ENCODE results near the gene STX10.

The STX10 gene

DNA sequence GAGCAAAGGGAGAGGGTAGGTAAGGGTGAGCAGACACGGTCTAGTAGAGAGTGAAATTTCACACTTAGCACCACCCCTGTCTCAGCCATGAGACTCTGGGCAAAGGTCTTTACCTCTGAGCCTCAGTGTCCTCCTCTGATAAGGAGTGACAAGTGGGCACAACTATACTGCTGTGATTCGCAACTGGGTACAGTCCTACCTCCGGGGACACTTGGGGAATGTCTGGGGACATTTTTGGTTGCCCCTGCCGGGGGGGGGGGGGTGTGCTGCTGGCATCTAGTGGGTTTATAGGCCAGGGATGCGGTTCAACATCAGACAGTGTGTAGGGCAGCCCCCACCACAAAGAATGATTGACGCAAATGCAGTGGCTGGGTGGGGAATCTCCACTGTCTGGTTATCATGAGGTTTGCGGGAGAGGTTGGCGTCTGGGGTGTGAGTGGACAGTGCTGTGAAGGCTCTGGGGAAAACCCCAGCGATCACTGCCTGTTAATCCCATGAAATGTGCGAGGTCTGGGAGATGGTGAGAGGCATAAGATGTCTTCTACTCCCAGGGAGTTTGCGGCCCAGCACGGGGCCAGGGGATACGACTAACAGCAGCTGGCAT is 27.8 kb downstream of the STX10 start:
- no peak for DNase-seq (ENCODE audit: low read depth)
- TF ChIP-seq, protein P1, sequence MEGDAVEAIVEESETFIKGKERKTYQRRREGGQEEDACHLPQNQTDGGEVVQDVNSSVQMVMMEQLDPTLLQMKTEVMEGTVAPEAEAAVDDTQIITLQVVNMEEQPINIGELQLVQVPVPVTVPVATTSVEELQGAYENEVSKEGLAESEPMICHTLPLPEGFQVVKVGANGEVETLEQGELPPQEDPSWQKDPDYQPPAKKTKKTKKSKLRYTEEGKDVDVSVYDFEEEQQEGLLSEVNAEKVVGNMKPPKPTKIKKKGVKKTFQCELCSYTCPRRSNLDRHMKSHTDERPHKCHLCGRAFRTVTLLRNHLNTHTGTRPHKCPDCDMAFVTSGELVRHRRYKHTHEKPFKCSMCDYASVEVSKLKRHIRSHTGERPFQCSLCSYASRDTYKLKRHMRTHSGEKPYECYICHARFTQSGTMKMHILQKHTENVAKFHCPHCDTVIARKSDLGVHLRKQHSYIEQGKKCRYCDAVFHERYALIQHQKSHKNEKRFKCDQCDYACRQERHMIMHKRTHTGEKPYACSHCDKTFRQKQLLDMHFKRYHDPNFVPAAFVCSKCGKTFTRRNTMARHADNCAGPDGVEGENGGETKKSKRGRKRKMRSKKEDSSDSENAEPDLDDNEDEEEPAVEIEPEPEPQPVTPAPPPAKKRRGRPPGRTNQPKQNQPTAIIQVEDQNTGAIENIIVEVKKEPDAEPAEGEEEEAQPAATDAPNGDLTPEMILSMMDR (conservative IDR thresholded peaks at IDR 0.05; ENCODE audit: low read depth, low read length), result no peak

DNA sequence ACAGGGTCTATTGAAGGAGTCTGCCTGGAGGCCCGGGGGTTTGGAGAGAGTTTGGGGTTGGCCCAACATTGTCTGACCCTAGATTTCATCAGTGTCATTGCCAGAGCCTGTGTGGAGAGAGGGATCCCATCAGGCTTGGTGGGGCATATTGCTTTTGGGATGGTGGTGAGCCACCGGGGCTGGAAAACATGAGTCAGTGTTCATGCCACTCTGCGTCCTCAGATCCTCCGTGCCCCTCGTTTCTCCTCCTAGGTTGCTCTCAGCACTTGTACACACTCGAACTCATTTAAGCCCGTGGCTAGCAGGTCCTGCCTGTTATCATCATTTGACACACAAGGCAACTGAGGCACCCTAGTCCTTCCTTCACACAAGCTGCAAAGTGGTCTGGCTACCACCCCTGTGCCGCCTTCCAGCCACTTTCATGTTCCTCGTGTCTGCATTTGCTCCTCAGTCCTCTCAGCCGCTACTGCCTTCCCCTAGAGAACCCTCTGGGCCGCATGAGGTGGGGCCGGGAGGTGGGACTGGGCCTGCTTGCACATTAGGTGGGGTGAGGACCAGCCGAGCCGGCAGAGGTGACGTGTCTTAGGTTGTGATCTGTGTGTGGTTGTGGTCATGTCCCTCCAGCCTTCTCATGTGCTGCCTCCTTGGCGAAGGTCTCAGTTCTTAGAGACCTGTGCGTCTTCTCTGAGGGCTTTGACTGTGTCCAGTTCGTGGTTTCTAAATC is 28.5 kb downstream of the STX10 start:
- H3K4me3 ChIP-seq (ENCODE audit: low read length), result no peak overlapping the region
- TF ChIP-seq, protein P1 (conservative IDR thresholded peaks at IDR 0.05; ENCODE audit: low read depth, low read length), result no peak
- no peak for DNase-seq (ENCODE audit: low read depth)

More for the DNA sequence above, 27.8 kb downstream of the STX10 start:
- no peak overlapping the region for H3K4me3 ChIP-seq (ENCODE audit: low read length)

GRCh38 chr19:13120817-13121216 is 29.4 kb downstream of the STX10 start:
- TF ChIP-seq, protein P1 (conservative IDR thresholded peaks at IDR 0.05; ENCODE audit: low read depth, low read length), result no peak
- no peak overlapping the region for H3K4me3 ChIP-seq (ENCODE audit: low read length)
- DNase-seq (ENCODE audit: low read depth), result no peak

- TF ChIP-seq, protein P1 (conservative IDR thresholded peaks at IDR 0.05; ENCODE audit: low read depth, low read length), result no peak
- H3K4me3 ChIP-seq (ENCODE audit: low read length), result no peak overlapping the region
- no peak for DNase-seq (ENCODE audit: low read depth)
Observed at GRCh38 chr19:13120031-13120430, 30.1 kb downstream of the STX10 start.

DNA sequence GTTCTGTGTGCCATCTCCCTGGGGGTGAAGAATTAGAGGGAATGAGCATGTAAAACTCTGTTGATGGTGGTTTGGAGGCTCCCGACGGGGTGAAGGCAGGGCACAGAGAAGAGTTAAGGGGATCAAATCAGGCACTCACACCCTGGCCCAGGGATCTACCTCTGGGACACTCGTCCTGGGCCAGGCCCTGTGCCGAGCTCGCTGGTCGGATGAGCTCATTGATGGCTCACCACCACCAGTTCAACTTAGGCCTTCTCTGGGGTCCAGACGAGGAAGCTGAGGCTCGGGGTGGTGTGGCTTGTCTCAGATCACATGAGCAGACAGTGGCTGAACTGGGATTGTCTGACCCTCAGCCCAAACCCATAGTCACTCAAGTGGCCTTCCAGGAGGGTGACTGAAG is 30.5 kb downstream of the STX10 start:
- DNase-seq (ENCODE audit: low read depth), result no peak
- TF ChIP-seq, protein P1 (conservative IDR thresholded peaks at IDR 0.05; ENCODE audit: low read depth, low read length), result no peak
- H3K4me3 ChIP-seq (ENCODE audit: low read length), result peak overlapping the region; percentile 83

GRCh38 chr19:13118424-13119193 is 31.6 kb downstream of the STX10 start:
- no peak for DNase-seq (ENCODE audit: low read depth)
- H3K4me3 ChIP-seq (ENCODE audit: low read length), result peak overlapping the region; percentile 83
- TF ChIP-seq, protein P1 (conservative IDR thresholded peaks at IDR 0.05; ENCODE audit: low read depth, low read length), result no peak

Data from retinal pigment epithelial cell (primary cell).